ENCODE results near the gene CAPNS1. TPM values are rescaled to one million over a fixed set of nuclear protein-coding genes. Genes with fewer than 3 reads are reported as not detected.
A peak's percentile ranks its signal among the peaks of the same experiment; 100 is the strongest.

Gene CAPNS1
- total RNA-seq, 1 experiment from 2014 or later: 121 TPM

GRCh38 chr19:36110487-36111199 is 29.2 kb upstream of the CAPNS1 start, which contains the start of gene OVOL3:
OVOL3 (plus strand) TSS chr19:36111143; CDS start chr19:36111203, 60 bp downstream.
- Histone ChIP-seq H3K9ac (ENCODE audit: low read length) (peak within 1 kb of the TSS; percentile 57), H3K36me3 (ENCODE audit: insufficient read depth, low read length) (peaks cover 6% of the 10 kb centered on the region; the same call in 1 of the 2 replicates)

DNA sequence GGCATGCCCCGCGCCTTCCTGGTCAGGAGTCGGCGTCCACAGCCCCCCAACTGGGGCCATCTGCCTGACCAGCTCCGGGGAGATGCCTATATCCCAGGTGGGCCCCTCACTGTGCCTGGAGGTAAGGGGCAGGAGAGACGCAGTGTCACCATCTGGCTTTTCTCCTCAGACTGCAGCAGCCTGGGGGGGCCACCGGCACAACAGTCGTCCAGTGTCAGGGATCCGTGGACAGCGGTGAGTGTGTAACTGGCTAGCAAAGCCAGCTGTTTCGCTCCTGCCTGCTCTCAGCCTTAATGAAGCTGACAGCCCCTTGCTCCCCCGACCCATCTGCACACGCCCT is 28.7 kb upstream of the CAPNS1 start:
- H3K4me3 ChIP-seq (ENCODE audit: low read length): peak overlapping the region; percentile 59
- H3K27me3 ChIP-seq (ENCODE audit: low read length): no peaks in the 10 kb centered on the region
- no peaks in the 10 kb centered on the region for H3K9me2 ChIP-seq (replicated peaks; ENCODE audit: insufficient read depth, low read length)
- peaks cover 53% of the 10 kb centered on the region for H3K4me1 ChIP-seq (ENCODE audit: low read length)
- peaks cover 10% of the 10 kb centered on the region; the same call in 1 of the 2 replicates for H3K79me2 ChIP-seq (ENCODE audit: low read length)
- peaks cover 6% of the 10 kb centered on the region; the same call in 1 of the 2 replicates for H3K36me3 ChIP-seq (ENCODE audit: insufficient read depth, low read length)
- no peaks in the 10 kb centered on the region for H3K9me3 ChIP-seq (ENCODE audit: low read length)
- DNase-seq: no peak
- H3K9ac ChIP-seq (ENCODE audit: low read length): peak overlapping the region; percentile 57
- H3K27ac ChIP-seq (ENCODE audit: low read length): peak overlapping the region; percentile 87
- H4K20me1 ChIP-seq (ENCODE audit: insufficient read depth, low read depth, low read length): peaks cover 43% of the 10 kb centered on the region
- H3K4me2 ChIP-seq (ENCODE audit: low read depth, low read length, poor library complexity, severe bottlenecking): peak overlapping the region; percentile 77
- no peak overlapping the region for H2AFZ ChIP-seq (ENCODE audit: low read length)

More at GRCh38 chr19:36110487-36111199, 29.2 kb upstream of the CAPNS1 start, which contains the start of gene OVOL3:
- Histone ChIP-seq H3K4me2 (ENCODE audit: low read depth, low read length, poor library complexity, severe bottlenecking) (peak within 1 kb of the TSS; percentile 77), H2AFZ (ENCODE audit: low read length) (no peak within 1 kb of the TSS), H3K4me3 (ENCODE audit: low read length) (peak within 1 kb of the TSS; percentile 59), H4K20me1 (ENCODE audit: insufficient read depth, low read depth, low read length) (peaks cover 43% of the 10 kb centered on the region), H3K9me3 (ENCODE audit: low read length) (no peaks in the 10 kb centered on the region), H3K4me1 (ENCODE audit: low read length) (peaks cover 50% of the 10 kb centered on the region), H3K9me2 (replicated peaks; ENCODE audit: insufficient read depth, low read length) (no peaks in the 10 kb centered on the region), H3K79me2 (ENCODE audit: low read length) (peaks cover 9% of the 10 kb centered on the region; the same call in 1 of the 2 replicates), H3K27me3 (ENCODE audit: low read length) (no peaks in the 10 kb centered on the region), H3K27ac (ENCODE audit: low read length) (peak within 1 kb of the TSS; percentile 87)
- DNase-seq: peak; percentile 95

DNA sequence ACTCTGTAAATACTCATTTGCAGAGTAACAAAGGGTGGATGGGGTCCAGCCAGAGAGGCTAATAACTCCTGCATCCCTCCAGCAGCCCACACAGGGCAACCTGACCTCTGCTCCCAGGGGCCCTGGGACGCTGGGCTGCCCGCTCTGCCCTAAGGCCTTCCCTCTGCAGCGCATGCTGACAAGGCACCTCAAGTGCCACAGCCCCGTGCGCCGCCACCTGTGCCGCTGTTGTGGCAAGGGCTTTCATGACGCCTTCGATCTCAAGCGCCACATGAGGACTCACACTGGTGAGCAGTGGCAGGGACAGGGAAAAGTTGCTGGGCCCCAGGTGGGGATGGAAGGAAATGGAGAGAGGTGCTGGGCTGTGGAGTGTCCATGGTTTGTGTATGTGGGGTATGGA is 27.2 kb upstream of the CAPNS1 start:
- H3K9me2 ChIP-seq (replicated peaks; ENCODE audit: insufficient read depth, low read length): no peaks in the 10 kb centered on the region
- H3K79me2 ChIP-seq (ENCODE audit: low read length): peaks cover 20% of the 10 kb centered on the region
- peaks cover 60% of the 10 kb centered on the region for H3K4me1 ChIP-seq (ENCODE audit: low read length)
- no peak overlapping the region for H2AFZ ChIP-seq (ENCODE audit: low read length)
- H3K36me3 ChIP-seq (ENCODE audit: insufficient read depth, low read length): peaks cover 9% of the 10 kb centered on the region; the same call in 1 of the 2 replicates
- H3K27ac ChIP-seq (ENCODE audit: low read length): no peak overlapping the region
- no peak overlapping the region for H3K4me2 ChIP-seq (ENCODE audit: low read depth, low read length, poor library complexity, severe bottlenecking)
- no peaks in the 10 kb centered on the region for H3K9me3 ChIP-seq (ENCODE audit: low read length)
- H3K27me3 ChIP-seq (ENCODE audit: low read length): no peaks in the 10 kb centered on the region
- H3K4me3 ChIP-seq (ENCODE audit: low read length): no peak overlapping the region
- H4K20me1 ChIP-seq (ENCODE audit: insufficient read depth, low read depth, low read length): peaks cover 36% of the 10 kb centered on the region
- no peak overlapping the region for H3K9ac ChIP-seq (ENCODE audit: low read length)
- no peak for DNase-seq

DNA sequence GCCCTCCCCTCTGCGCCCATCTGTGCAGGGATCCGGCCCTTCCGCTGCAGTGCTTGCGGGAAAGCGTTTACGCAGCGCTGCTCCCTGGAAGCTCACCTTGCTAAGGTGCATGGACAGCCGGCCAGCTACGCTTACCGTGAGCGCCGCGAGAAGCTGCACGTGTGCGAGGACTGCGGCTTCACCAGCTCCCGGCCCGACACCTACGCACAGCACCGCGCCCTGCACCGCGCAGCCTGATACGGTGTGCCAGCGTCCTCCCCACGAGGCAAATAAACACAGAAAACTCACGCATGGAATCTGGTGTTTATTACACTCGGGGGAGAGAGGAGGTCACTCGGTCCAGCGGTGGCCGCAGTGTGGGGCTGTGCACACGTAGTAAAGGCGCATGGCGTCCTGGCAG is 26.4 kb upstream of the CAPNS1 start:
- no peak for DNase-seq
- H3K9ac ChIP-seq (ENCODE audit: low read length): peak overlapping the region; percentile 86
- no peak overlapping the region for H3K27ac ChIP-seq (ENCODE audit: low read length)
- H4K20me1 ChIP-seq (ENCODE audit: insufficient read depth, low read depth, low read length): peaks cover 32% of the 10 kb centered on the region; the same call in 1 of the 2 replicates
- H2AFZ ChIP-seq (ENCODE audit: low read length): no peak overlapping the region
- H3K9me3 ChIP-seq (ENCODE audit: low read length): no peaks in the 10 kb centered on the region
- peak overlapping the region; percentile 93 for H3K4me3 ChIP-seq (ENCODE audit: low read length)
- peak overlapping the region; percentile 98 for H3K4me2 ChIP-seq (ENCODE audit: low read depth, low read length, poor library complexity, severe bottlenecking)
- no peaks in the 10 kb centered on the region for H3K27me3 ChIP-seq (ENCODE audit: low read length)
- H3K9me2 ChIP-seq (replicated peaks; ENCODE audit: insufficient read depth, low read length): no peaks in the 10 kb centered on the region
- H3K4me1 ChIP-seq (ENCODE audit: low read length): peaks cover 60% of the 10 kb centered on the region
- peaks cover 25% of the 10 kb centered on the region for H3K79me2 ChIP-seq (ENCODE audit: low read length)
- H3K36me3 ChIP-seq (ENCODE audit: insufficient read depth, low read length): peaks cover 9% of the 10 kb centered on the region; the same call in 1 of the 2 replicates

DNA sequence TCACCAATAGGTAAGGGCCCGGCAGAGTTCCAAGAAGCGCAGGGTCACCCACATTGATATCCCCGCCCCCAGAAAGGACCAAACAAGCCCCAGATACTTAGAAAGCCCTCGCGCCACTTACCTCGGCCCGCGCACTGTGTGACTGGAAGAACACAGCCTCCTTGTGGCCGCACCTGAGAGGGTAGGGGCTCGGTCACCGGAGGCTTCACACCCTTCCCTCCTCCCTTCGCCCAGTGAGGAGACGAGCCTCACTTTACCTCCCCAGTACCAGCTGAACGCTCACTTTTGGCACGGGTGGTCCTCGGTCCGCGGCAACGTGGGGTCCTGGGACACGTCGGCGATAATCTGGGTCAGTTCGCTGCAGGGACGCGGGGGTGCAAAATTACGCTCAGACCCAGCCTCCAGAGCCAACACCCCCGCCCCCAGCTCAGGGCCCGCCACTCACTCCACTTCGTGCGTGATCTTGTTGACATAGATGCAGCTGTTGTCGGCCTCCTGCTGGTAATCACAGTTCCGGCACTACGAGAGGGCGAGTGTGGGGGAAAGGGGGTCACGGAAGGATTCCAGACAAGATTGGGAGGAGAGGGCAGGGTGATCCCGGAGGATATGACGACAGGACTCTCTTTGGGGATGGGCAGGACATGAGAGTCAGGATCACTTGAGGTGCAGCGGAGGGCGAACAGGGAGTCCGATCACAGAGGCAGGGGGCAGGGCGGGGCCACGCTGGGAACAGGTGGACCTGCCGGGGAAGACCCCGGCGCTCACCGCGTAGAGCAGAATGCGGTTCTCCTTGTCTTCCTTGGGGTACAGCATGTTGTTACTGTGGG is 25.8 kb upstream of the CAPNS1 start:
- Histone ChIP-seq H3K27ac (ENCODE audit: low read length) (peak overlapping the region; percentile 85), H3K27me3 (ENCODE audit: low read length) (no peaks in the 10 kb centered on the region), H3K36me3 (ENCODE audit: insufficient read depth, low read length) (peaks cover 9% of the 10 kb centered on the region; the same call in 1 of the 2 replicates), H3K9ac (ENCODE audit: low read length) (peak overlapping the region; percentile 86), H3K4me2 (ENCODE audit: low read depth, low read length, poor library complexity, severe bottlenecking) (peak overlapping the region; percentile 98), H3K4me1 (ENCODE audit: low read length) (peaks cover 56% of the 10 kb centered on the region), H3K4me3 (ENCODE audit: low read length) (peak overlapping the region; percentile 93), H4K20me1 (ENCODE audit: insufficient read depth, low read depth, low read length) (peaks cover 29% of the 10 kb centered on the region; the same call in 1 of the 2 replicates), H2AFZ (ENCODE audit: low read length) (peak overlapping the region; percentile 44; the same call in 1 of the 2 replicates), H3K9me3 (ENCODE audit: low read length) (no peaks in the 10 kb centered on the region), H3K9me2 (replicated peaks; ENCODE audit: insufficient read depth, low read length) (no peaks in the 10 kb centered on the region), H3K79me2 (ENCODE audit: low read length) (peaks cover 25% of the 10 kb centered on the region)
- DNase-seq: peak; percentile 73

DNA sequence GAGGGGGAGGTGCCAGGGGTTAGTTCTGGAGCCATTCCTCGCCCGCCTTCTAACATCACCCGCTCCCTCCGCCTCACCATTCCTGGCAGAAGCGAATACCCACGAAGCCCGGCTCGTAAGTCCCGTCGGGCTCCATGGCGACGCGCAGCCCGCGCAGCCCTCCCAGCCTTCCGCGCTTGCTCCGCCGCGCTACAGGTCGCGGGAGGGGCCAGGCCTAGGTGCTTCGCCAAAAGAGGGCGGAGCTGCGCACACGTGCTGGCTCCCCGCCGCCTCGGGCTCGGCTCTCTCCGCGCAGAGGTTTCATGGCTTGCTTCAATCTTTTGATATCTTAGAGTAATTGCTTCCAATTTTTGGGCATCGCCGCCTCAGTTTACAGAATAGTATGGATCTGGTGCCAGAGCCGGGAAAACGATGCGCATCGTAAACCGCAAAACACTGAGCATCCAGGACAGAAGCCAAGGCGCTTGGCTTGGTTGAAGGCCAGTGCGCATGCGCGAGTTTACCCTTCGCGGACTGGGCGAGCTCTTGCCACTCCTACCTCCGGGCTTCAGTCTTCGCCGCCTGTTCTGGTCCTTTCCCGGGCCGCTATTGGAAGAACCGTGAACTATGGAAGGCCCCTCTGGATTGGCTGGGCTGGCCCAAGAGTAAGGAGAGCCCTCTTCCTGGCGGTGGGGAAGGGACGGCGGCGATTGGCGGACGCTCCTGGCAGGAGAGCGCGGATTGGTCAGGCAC is 25.0 kb upstream of the CAPNS1 start, which contains the start of gene POLR2I:
POLR2I (minus strand) TSS at position 155 of the 732 bp plus-strand sequence; CDS start at position 136, 19 bp downstream.
- no peaks in the 10 kb centered on the region for H3K9me2 ChIP-seq (replicated peaks; ENCODE audit: insufficient read depth, low read length)
- no peaks in the 10 kb centered on the region for H3K9me3 ChIP-seq (ENCODE audit: low read length)
- peaks cover 25% of the 10 kb centered on the region for H3K79me2 ChIP-seq (ENCODE audit: low read length)
- H3K9ac ChIP-seq (ENCODE audit: low read length): peak within 1 kb of the TSS; percentile 86
- peak within 1 kb of the TSS; percentile 85 for H3K27ac ChIP-seq (ENCODE audit: low read length)
- H3K36me3 ChIP-seq (ENCODE audit: insufficient read depth, low read length): peaks cover 9% of the 10 kb centered on the region; the same call in 1 of the 2 replicates
- H3K4me1 ChIP-seq (ENCODE audit: low read length): peaks cover 48% of the 10 kb centered on the region
- peaks cover 29% of the 10 kb centered on the region; the same call in 1 of the 2 replicates for H4K20me1 ChIP-seq (ENCODE audit: insufficient read depth, low read depth, low read length)
- peak within 1 kb of the TSS; percentile 93 for H3K4me3 ChIP-seq (ENCODE audit: low read length)
- peak within 1 kb of the TSS; percentile 92; the same call in 1 of the 2 replicates for H2AFZ ChIP-seq (ENCODE audit: low read length)
- peak within 1 kb of the TSS; percentile 98 for H3K4me2 ChIP-seq (ENCODE audit: low read depth, low read length, poor library complexity, severe bottlenecking)
- DNase-seq: peak; percentile 100
- H3K27me3 ChIP-seq (ENCODE audit: low read length): no peaks in the 10 kb centered on the region

- Histone ChIP-seq H3K4me2 (ENCODE audit: low read depth, low read length, poor library complexity, severe bottlenecking) (peak within 1 kb of the TSS; percentile 98), H3K27me3 (ENCODE audit: low read length) (no peaks in the 10 kb centered on the region), H3K9me2 (replicated peaks; ENCODE audit: insufficient read depth, low read length) (no peaks in the 10 kb centered on the region), H2AFZ (ENCODE audit: low read length) (peak within 1 kb of the TSS; percentile 92; the same call in 1 of the 2 replicates), H3K4me1 (ENCODE audit: low read length) (peaks cover 40% of the 10 kb centered on the region), H4K20me1 (ENCODE audit: insufficient read depth, low read depth, low read length) (peaks cover 29% of the 10 kb centered on the region; the same call in 1 of the 2 replicates), H3K9me3 (ENCODE audit: low read length) (no peaks in the 10 kb centered on the region), H3K36me3 (ENCODE audit: insufficient read depth, low read length) (peaks cover 9% of the 10 kb centered on the region; the same call in 1 of the 2 replicates), H3K79me2 (ENCODE audit: low read length) (peaks cover 25% of the 10 kb centered on the region), H3K4me3 (ENCODE audit: low read length) (peak within 1 kb of the TSS; percentile 93), H3K9ac (ENCODE audit: low read length) (peak within 1 kb of the TSS; percentile 86), H3K27ac (ENCODE audit: low read length) (peak within 1 kb of the TSS; percentile 85)
- peak; percentile 81 for DNase-seq
These were observed 24.2 kb upstream of the CAPNS1 start, which contains the start of gene TBCB for GRCh38 chr19:36115453-36116343. TBCB (plus strand) TSS chr19:36115468; CDS start chr19:36115561, 93 bp downstream.

Data from Karpas-422 (cell line).